H9 (cell line): Measurements from ENCODE around the gene PLPP2. TPM values are rescaled to one million over a fixed set of nuclear protein-coding genes. Genes with fewer than 3 reads are reported as not detected.

Source experiments
- DNase-seq: peaks from one replicate; pipeline ENCODE4 v3.0.0-alpha.2; 2017
- H2AFZ ChIP-seq: one replicate; pipeline ENCODE4 v1.6.1; 2013; ENCODE audit warnings: mild to moderate bottlenecking, low read length, control low read depth, moderate library complexity
- H2AK5ac ChIP-seq: 2 replicates; pipeline ENCODE4 v1.6.1; 2013; ENCODE audit warnings: low read length, control low read depth, mixed read lengths; ENCODE audit not compliant: insufficient read length
- H2BK120ac ChIP-seq: one replicate; pipeline ENCODE4 v1.6.1; 2013; ENCODE audit warnings: low read depth, mild to moderate bottlenecking, low read length, control low read depth, inconsistent platforms; ENCODE audit not compliant: poor library complexity, severe bottlenecking
- H2BK12ac ChIP-seq: 2 replicates; pipeline ENCODE4 v1.6.1; 2013; ENCODE audit warnings: low read length, control low read depth, mixed read lengths, low read depth; ENCODE audit not compliant: insufficient read length
- H2BK15ac ChIP-seq: 2 replicates; pipeline ENCODE4 v1.6.1; 2013; ENCODE audit warnings: low read depth, low read length, control low read depth
- H2BK20ac ChIP-seq: one replicate; pipeline ENCODE4 v1.6.1; 2013; ENCODE audit warnings: low read depth, mild to moderate bottlenecking, low read length, control low read depth, inconsistent platforms; ENCODE audit not compliant: poor library complexity, severe bottlenecking
- H2BK5ac ChIP-seq: 2 replicates; pipeline ENCODE4 v1.6.1; 2013; ENCODE audit warnings: low read length, control low read depth, mixed read lengths; ENCODE audit not compliant: insufficient read length
- H3K14ac ChIP-seq: 2 replicates; pipeline ENCODE4 v1.6.1; 2013; ENCODE audit warnings: low read length, control low read depth; ENCODE audit not compliant: insufficient read depth
- H3K18ac ChIP-seq: 2 replicates; pipeline ENCODE4 v1.6.1; 2013; ENCODE audit warnings: low read depth, mild to moderate bottlenecking, mixed read lengths, low read length, control low read depth; ENCODE audit not compliant: insufficient read length
- H3K23ac ChIP-seq: 2 replicates; pipeline ENCODE4 v1.6.1; 2013; ENCODE audit warnings: low read length, control low read depth, mixed read lengths, low read depth; ENCODE audit not compliant: insufficient read length
- H3K23me2 ChIP-seq: 2 replicates; pipeline ENCODE4 v1.6.1; 2013; ENCODE audit warnings: low read depth, mild to moderate bottlenecking, mixed read lengths, low read length, control low read depth; ENCODE audit not compliant: insufficient read length, poor library complexity, severe bottlenecking
- H3K27ac ChIP-seq: 2 replicates; pipeline ENCODE4 v1.5.1; 2013; ENCODE audit warnings: low read length, control low read depth, mixed read lengths, low read depth; ENCODE audit not compliant: insufficient read length
- H3K27me3 ChIP-seq: 2 replicates; pipeline ENCODE4 v1.6.1; 2013; ENCODE audit warnings: low read length, control low read depth, inconsistent platforms; ENCODE audit not compliant: insufficient read depth
- H3K4ac ChIP-seq: 2 replicates; pipeline ENCODE4 v1.6.1; 2013; ENCODE audit warnings: low read depth, mild to moderate bottlenecking, control low read depth, inconsistent platforms, low read length, moderate library complexity
- H3K4me1 ChIP-seq: 2 replicates; pipeline ENCODE4 v1.6.1; 2013; ENCODE audit warnings: low read length, control low read depth, inconsistent platforms; ENCODE audit not compliant: insufficient read depth
- H3K4me2 ChIP-seq: 2 replicates; pipeline ENCODE4 v1.6.1; 2013; ENCODE audit warnings: low read length, control low read depth, mixed read lengths; ENCODE audit not compliant: insufficient read length, insufficient read depth
- H3K56ac ChIP-seq: 2 replicates; pipeline ENCODE4 v1.6.1; 2013; ENCODE audit warnings: low read depth, mild to moderate bottlenecking, mixed read lengths, low read length, control low read depth; ENCODE audit not compliant: insufficient read length
- H3K79me1 ChIP-seq: 2 replicates; pipeline ENCODE4 v1.6.1; 2013; ENCODE audit warnings: low read depth, mild to moderate bottlenecking, moderate library complexity, low read length, control low read depth, inconsistent platforms; ENCODE audit not compliant: insufficient read depth, poor library complexity, severe bottlenecking
- H3K79me2 ChIP-seq: 2 replicates; pipeline ENCODE4 v1.6.1; 2013; ENCODE audit warnings: low read length, control low read depth, inconsistent platforms; ENCODE audit not compliant: insufficient read depth
- H3K9ac ChIP-seq: 2 replicates; pipeline ENCODE4 v1.6.1; 2013; ENCODE audit warnings: low read length, control low read depth, mixed read lengths; ENCODE audit not compliant: insufficient read length; ENCODE audit errors: extremely low read depth
- H3K9me3 ChIP-seq: one replicate; pipeline ENCODE4 v1.6.1; 2013; ENCODE audit warnings: low read depth, low read length, inconsistent platforms; ENCODE audit not compliant: control insufficient read depth
- H3T11ph ChIP-seq: one replicate; pipeline ENCODE4 v1.6.1; 2013; ENCODE audit warnings: mild to moderate bottlenecking, low read length, control low read depth, inconsistent platforms
- H4K20me1 ChIP-seq: one replicate; pipeline ENCODE4 v1.6.1; 2013; ENCODE audit not compliant: control insufficient read depth, insufficient read length, insufficient read depth
- H4K5ac ChIP-seq: 2 replicates; pipeline ENCODE4 v1.6.1; 2013; ENCODE audit warnings: low read depth, mild to moderate bottlenecking, mixed read lengths, low read length, control low read depth; ENCODE audit not compliant: insufficient read length
- H4K8ac ChIP-seq: replicated peaks from 2 replicates; pipeline ENCODE4 v1.6.1; 2013; ENCODE audit warnings: low read length, control low read depth, mixed read lengths, low read depth; ENCODE audit not compliant: insufficient read length
- H4K91ac ChIP-seq: 2 replicates; pipeline ENCODE4 v1.6.1; 2013; ENCODE audit warnings: low read depth, mild to moderate bottlenecking, moderate library complexity, mixed read lengths, low read length, control low read depth; ENCODE audit not compliant: insufficient read length
- H3K27ac Mint-ChIP-seq, 3 experiments: 2 replicates in 2 of 3; 3 replicates in 1 of 3; pipeline ENCODE4 v1.8.0; 2020 to 2021; ENCODE audit warnings: mixed read lengths in 3 of 3, mild to moderate bottlenecking in 1 of 3, moderate library complexity in 1 of 3
- H3K27me3 Mint-ChIP-seq: 2 replicates; pipeline ENCODE4 v1.8.0; 2021; ENCODE audit warnings: low read depth, mild to moderate bottlenecking, moderate library complexity, mixed read lengths
- H3K36me3 Mint-ChIP-seq, 3 experiments: 2 replicates in 2 of 3; 3 replicates in 1 of 3; pipeline ENCODE4 v1.8.0; 2020 to 2021; ENCODE audit warnings: low read depth in 3 of 3, mixed read lengths in 3 of 3; ENCODE audit not compliant: insufficient read depth in 1 of 3
- H3K4me1 Mint-ChIP-seq, 2 experiments: 2 replicates each; pipeline ENCODE4 v1.8.0; 2020; ENCODE audit warnings: mixed read lengths in 2 of 2
- H3K4me3 Mint-ChIP-seq, 2 experiments: 2 replicates in 1 of 2; 3 replicates in 1 of 2; pipeline ENCODE4 v1.8.0; 2020 to 2021; ENCODE audit warnings: mild to moderate bottlenecking in 2 of 2, mixed read lengths in 2 of 2, moderate library complexity in 1 of 2
- H3K9me3 Mint-ChIP-seq, 2 experiments: 2 replicates in 1 of 2; 3 replicates in 1 of 2; pipeline ENCODE4 v1.8.0; 2020; ENCODE audit warnings: mild to moderate bottlenecking in 2 of 2, mixed read lengths in 2 of 2, moderate library complexity in 1 of 2
- WGBS: extraction: QIAGEN DNeasy Blood & Tissue Kit; methylation state at CpG from one replicate; pipeline ENCODE4 v1.1.7; 2013; ENCODE audit warnings: missing lambda C conversion rate, low lambda C conversion rate, mixed read lengths; ENCODE audit not compliant: insufficient read length; ENCODE audit errors: extremely low coverage; 5-methylcytosine and 5-hydroxymethylcytosine counted together
- total RNA-seq: library from RNA; stranded (reverse); gene quantifications from 2 replicates; pipeline ENCODE4 v1.2.1, GENCODE V29; 2021
- TF ChIP-seq, protein P1 (sequence below): fragments of 200-600 bp; sonication (generic); conservative IDR thresholded peaks from 3 replicates; pipeline ENCODE4 v1.8.0; 2021; ENCODE audit warnings: antibody characterized with exemption, mild to moderate bottlenecking

PLPP2 gene
- total RNA-seq, 1 experiment from 2014 or later: 143 TPM

DNA sequence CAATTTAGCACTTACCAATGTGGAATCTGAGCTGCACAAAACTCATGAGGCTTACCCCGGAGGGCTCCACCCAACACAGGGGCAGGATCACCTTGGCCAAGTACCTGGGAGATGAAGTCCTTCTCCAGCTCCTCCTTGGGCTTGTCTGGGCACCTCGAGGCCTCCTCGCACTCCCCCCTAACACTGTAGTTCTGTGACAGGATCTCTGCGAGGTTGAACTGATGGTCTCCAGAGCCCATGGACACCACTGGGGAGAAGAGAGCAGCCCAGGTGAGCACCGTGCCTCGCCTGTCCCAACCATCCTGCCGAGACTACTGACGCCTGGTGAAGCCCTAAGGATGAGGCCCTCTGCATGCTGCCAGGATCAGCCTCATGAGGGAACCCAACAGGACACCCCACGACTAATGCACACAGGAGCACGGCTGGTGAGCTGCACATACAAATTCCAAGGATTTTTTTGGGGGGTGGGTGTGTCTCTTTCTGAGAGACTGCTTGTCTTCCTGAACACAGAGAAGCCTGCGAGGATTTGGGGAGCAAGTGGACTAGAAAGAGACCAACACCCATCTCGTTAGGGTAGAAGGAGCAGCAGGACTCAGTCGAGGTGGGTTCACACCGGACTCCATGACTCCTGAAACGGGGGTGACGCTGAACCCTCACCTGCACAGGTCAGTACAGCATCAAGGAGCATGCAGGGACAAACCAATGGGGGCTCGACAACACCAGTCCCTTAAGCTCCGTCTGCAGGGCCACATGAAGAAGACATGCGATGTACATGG is 43.3 kb upstream of the PLPP2 start:
- Mint-ChIP-seq H3K36me3 (peaks cover 39 to 56% (median 46%) of the 10 kb centered on the region in 3 experiments), H3K27me3 (no peaks in the 10 kb centered on the region), H3K27ac (no peak overlapping the region), H3K4me3 (no peak overlapping the region), H3K9me3 (no peaks in the 10 kb centered on the region; a peak in 1 of 5 replicates), H3K4me1 (peaks cover 2 to 3% of the 10 kb centered on the region in 2 experiments; a peak in 3 of 4 replicates)
- Histone ChIP-seq H3T11ph (no peak overlapping the region), H3K4ac (no peak overlapping the region), H3K23me2 (no peaks in the 10 kb centered on the region), H2BK5ac (no peak overlapping the region), H2AK5ac (no peak overlapping the region), H4K8ac (no peak overlapping the region), H3K56ac (no peak overlapping the region), H4K91ac (no peak overlapping the region), H2BK20ac (no peak overlapping the region), H3K18ac (no peak overlapping the region), H3K79me2 (peaks cover 28% of the 10 kb centered on the region), H3K23ac (no peak overlapping the region), H2BK120ac (no peak overlapping the region), H3K4me2 (no peak overlapping the region), H4K20me1 (no peaks in the 10 kb centered on the region), H3K14ac (no peak overlapping the region), H3K9ac (no peak overlapping the region), H2BK15ac (no peak overlapping the region), H3K79me1 (peaks cover 3% of the 10 kb centered on the region), H3K27ac (no peak overlapping the region), H4K5ac (no peak overlapping the region), H2AFZ (no peak overlapping the region), H2BK12ac (no peak overlapping the region), H3K4me1 (no peaks in the 10 kb centered on the region), H3K27me3 (no peaks in the 10 kb centered on the region), H3K9me3 (no peaks in the 10 kb centered on the region)
- DNase-seq: no peak
- no CpG with 5 or more reads among the region's 19 CpGs for WGBS
- TF ChIP-seq, protein P1, sequence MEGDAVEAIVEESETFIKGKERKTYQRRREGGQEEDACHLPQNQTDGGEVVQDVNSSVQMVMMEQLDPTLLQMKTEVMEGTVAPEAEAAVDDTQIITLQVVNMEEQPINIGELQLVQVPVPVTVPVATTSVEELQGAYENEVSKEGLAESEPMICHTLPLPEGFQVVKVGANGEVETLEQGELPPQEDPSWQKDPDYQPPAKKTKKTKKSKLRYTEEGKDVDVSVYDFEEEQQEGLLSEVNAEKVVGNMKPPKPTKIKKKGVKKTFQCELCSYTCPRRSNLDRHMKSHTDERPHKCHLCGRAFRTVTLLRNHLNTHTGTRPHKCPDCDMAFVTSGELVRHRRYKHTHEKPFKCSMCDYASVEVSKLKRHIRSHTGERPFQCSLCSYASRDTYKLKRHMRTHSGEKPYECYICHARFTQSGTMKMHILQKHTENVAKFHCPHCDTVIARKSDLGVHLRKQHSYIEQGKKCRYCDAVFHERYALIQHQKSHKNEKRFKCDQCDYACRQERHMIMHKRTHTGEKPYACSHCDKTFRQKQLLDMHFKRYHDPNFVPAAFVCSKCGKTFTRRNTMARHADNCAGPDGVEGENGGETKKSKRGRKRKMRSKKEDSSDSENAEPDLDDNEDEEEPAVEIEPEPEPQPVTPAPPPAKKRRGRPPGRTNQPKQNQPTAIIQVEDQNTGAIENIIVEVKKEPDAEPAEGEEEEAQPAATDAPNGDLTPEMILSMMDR: no peak
